Osteoblast (primary cell): ENCODE data around the gene NFIB. TPM values are rescaled to one million over a fixed set of nuclear protein-coding genes. Genes with fewer than 3 reads are reported as not detected.

Source experiments
- DNase-seq: peaks from one replicate; pipeline ENCODE4 v3.0.0; 2011; ENCODE audit warnings: low spot score, mixed read lengths; ENCODE audit not compliant: insufficient read length; ENCODE audit errors: missing footprints
- H2AFZ ChIP-seq: 2 replicates; pipeline ENCODE4 v1.6.0; 2011; ENCODE audit warnings: mild to moderate bottlenecking, low read length
- H3K27ac ChIP-seq: 2 replicates; pipeline ENCODE4 v1.5.1; 2011; ENCODE audit warnings: mild to moderate bottlenecking, low read depth, low read length, moderate library complexity
- H3K27me3 ChIP-seq: 2 replicates; pipeline ENCODE4 v1.6.0; 2012; ENCODE audit warnings: mild to moderate bottlenecking, control low read depth, inconsistent platforms, low read length, moderate library complexity; ENCODE audit not compliant: insufficient read depth
- H3K36me3 ChIP-seq: 2 replicates; pipeline ENCODE4 v1.5.1; 2011; ENCODE audit warnings: mild to moderate bottlenecking, low read length, control low read depth, moderate library complexity; ENCODE audit not compliant: insufficient read depth
- H3K4me1 ChIP-seq: 2 replicates; pipeline ENCODE4 v1.5.1; 2011; ENCODE audit warnings: mild to moderate bottlenecking, low read length, control low read depth, moderate library complexity; ENCODE audit not compliant: insufficient read depth
- H3K4me2 ChIP-seq: 2 replicates; pipeline ENCODE4 v1.6.0; 2011; ENCODE audit warnings: mild to moderate bottlenecking, low read length; ENCODE audit not compliant: insufficient read depth
- H3K4me3 ChIP-seq: fragments of 200-600 bp; sonication (generic); 3 replicates; pipeline ENCODE4 v1.5.1; 2012; ENCODE audit warnings: mild to moderate bottlenecking, low read length, inconsistent platforms; ENCODE audit not compliant: insufficient read depth
- H3K79me2 ChIP-seq: 2 replicates; pipeline ENCODE4 v1.6.0; 2012; ENCODE audit warnings: mild to moderate bottlenecking, low read length, control low read depth, inconsistent platforms; ENCODE audit not compliant: insufficient read depth
- H3K9me3 ChIP-seq: 2 replicates; pipeline ENCODE4 v1.5.1; 2011; ENCODE audit warnings: low read depth, low read length, control low read depth
- H4K20me1 ChIP-seq: 2 replicates; pipeline ENCODE4 v1.6.0; 2012; ENCODE audit warnings: mild to moderate bottlenecking, low read length, control low read depth; ENCODE audit not compliant: insufficient read depth
- CTCF ChIP-seq: IDR thresholded peaks from 2 replicates; pipeline ENCODE4 v1.5.1; 2011; ENCODE audit warnings: mild to moderate bottlenecking, low read depth, low read length, moderate library complexity; ENCODE audit errors: extremely low read depth
- total RNA-seq: library from RNA; depleted of rRNA; stranded (reverse); fragments of >200 nt; gene quantifications from 2 replicates; pipeline ENCODE4 v1.2.3, GENCODE V29; 2012

The NFIB gene
- total RNA-seq, 1 donor: 21.0 TPM

- H3K79me2 ChIP-seq: peaks cover 25% of the 10 kb centered on the region
- no peak overlapping the region for H3K4me3 ChIP-seq
- DNase-seq: no peak
- peaks cover 40% of the 10 kb centered on the region for H3K4me1 ChIP-seq
- no peak overlapping the region for H3K4me2 ChIP-seq
- H3K27ac ChIP-seq: no peak overlapping the region
- H4K20me1 ChIP-seq: no peaks in the 10 kb centered on the region
- H3K36me3 ChIP-seq: no peaks in the 10 kb centered on the region
- no peak overlapping the region for H2AFZ ChIP-seq
- H3K27me3 ChIP-seq: no peaks in the 10 kb centered on the region
- no peak for TF ChIP-seq CTCF
- no peaks in the 10 kb centered on the region for H3K9me3 ChIP-seq
Observed at GRCh38 chr9:14223081-14223480, 90.9 kb downstream of the NFIB start.

- no peak for DNase-seq
- Histone ChIP-seq H3K27ac (peak overlapping the region; percentile 66), H3K79me2 (peaks cover 25% of the 10 kb centered on the region), H3K4me3 (no peak overlapping the region), H3K27me3 (no peaks in the 10 kb centered on the region), H3K9me3 (no peaks in the 10 kb centered on the region), H3K4me2 (no peak overlapping the region), H4K20me1 (no peaks in the 10 kb centered on the region), H2AFZ (no peak overlapping the region), H3K4me1 (peaks cover 40% of the 10 kb centered on the region), H3K36me3 (no peaks in the 10 kb centered on the region)
- no peak for TF ChIP-seq CTCF
Observed at GRCh38 chr9:14222149-14222835, 91.6 kb downstream of the NFIB start.

- no peak for TF ChIP-seq CTCF
- Histone ChIP-seq H3K4me3 (no peak overlapping the region), H4K20me1 (no peaks in the 10 kb centered on the region), H3K36me3 (no peaks in the 10 kb centered on the region), H3K4me2 (peak overlapping the region; percentile 40), H2AFZ (no peak overlapping the region), H3K4me1 (peaks cover 46% of the 10 kb centered on the region), H3K27ac (peak overlapping the region; percentile 66), H3K9me3 (no peaks in the 10 kb centered on the region), H3K27me3 (no peaks in the 10 kb centered on the region), H3K79me2 (peaks cover 25% of the 10 kb centered on the region)
- peak; percentile 51 for DNase-seq
Observed at GRCh38 chr9:14221558-14221957, 92.4 kb downstream of the NFIB start.

GRCh38 chr9:14221119-14221518, 92.8 kb downstream of the NFIB start:
- Histone ChIP-seq H3K79me2 (peaks cover 25% of the 10 kb centered on the region), H3K36me3 (no peaks in the 10 kb centered on the region), H3K9me3 (no peaks in the 10 kb centered on the region), H3K4me2 (peak overlapping the region; percentile 40), H3K4me3 (no peak overlapping the region), H3K27me3 (no peaks in the 10 kb centered on the region), H4K20me1 (no peaks in the 10 kb centered on the region), H3K27ac (peak overlapping the region; percentile 66), H3K4me1 (peaks cover 51% of the 10 kb centered on the region), H2AFZ (no peak overlapping the region)
- no peak for TF ChIP-seq CTCF
- DNase-seq: peak; percentile 66
